GM12892 (cell line): ENCODE data around the gene NHLRC1.

Experiments used
- DNase-seq: peaks from one replicate; pipeline ENCODE4 v3.0.0; 2011; ENCODE audit not compliant: insufficient read length
- FAIRE-seq: peaks from 2 replicates; lab custom pipeline; 2011; peaks lifted over from hg19 to GRCh38; lab: Jason Lieb, UNC
- POLR2A ChIP-seq: IDR thresholded peaks from 2 replicates; pipeline ENCODE4 v1.6.1; 2011; ENCODE audit warnings: low read depth, low read length, control low read depth
- POLR2AphosphoS5 ChIP-seq: IDR thresholded peaks from 2 replicates; pipeline ENCODE4 v1.6.1; 2011; ENCODE audit warnings: low read depth, low read length, control low read depth
- TAF1 ChIP-seq: IDR thresholded peaks from 2 replicates; pipeline ENCODE4 v1.6.1; 2011; ENCODE audit warnings: low read depth, mild to moderate bottlenecking, control low read depth, low read length, borderline replicate concordance

NHLRC1 gene

GRCh38 chr6:18101873-18102272 lies 20.6 kb downstream of the NHLRC1 start:
- FAIRE-seq (no peak), DNase-seq (no peak)
- no peak for TF ChIP-seq POLR2A

DNA sequence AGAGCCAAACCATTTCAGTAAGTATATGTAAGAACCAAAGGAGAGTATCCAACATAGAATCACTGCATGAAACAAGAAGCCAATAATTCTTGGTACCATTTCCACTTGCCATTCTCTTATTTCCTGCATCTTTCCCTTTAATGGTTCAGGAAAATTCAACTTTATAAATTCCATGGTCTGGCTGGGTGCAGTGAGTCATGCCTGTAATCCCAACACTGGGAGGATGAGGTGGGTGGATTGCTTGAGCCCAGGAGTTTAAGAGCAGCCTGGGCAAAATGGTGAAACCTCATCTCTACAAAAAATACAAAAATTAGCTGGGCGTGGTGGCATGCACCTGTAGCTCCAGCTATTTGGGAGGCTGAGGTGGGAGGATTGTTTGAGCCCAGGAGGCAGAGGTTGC lies 21.2 kb downstream of the NHLRC1 start:
- FAIRE-seq: no peak
- no peak for TF ChIP-seq TAF1
- TF ChIP-seq POLR2AphosphoS5: no peak
- no peak for TF ChIP-seq POLR2A
- no peak for DNase-seq

DNA sequence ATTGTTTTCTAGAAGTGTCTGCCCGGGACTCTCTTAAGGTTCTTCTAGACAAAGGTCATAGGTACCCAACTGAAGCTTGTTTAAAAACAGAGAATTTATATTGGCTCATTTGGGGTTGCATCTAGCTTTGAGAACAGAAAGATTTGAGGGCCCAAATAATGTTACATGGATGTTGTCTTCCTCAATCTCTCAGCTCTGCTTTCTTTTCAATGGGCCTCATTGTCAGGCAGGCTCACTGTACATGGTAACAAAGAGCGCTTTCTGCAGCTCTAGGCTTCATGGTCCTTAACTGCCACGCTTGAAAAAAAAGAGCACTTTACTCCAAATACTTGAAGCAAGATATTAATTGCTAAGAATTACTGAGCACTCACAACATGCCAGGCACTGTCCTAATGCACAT lies 22.2 kb downstream of the NHLRC1 start:
- DNase-seq (no peak), FAIRE-seq (no peak)
- no peak for TF ChIP-seq TAF1
- TF ChIP-seq POLR2AphosphoS5: no peak
- TF ChIP-seq POLR2A: no peak

DNA sequence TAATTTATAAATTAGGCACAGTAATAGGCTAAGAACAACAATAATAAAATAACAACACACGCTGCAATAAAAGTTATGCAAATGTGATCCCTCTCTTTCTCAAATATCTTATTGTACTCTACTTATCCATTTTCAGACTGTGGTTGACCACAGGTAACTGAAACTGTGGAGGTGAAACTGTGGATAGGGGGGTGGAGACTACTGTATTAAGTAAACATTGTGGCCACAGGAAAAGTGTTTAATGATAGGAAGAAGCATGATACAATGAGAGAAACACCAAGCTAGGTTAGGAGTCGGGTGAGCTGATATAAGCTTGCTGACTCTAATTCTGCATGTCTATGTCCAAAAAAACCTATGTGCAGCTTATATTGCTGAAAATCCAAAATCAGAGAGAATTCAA lies 23.0 kb downstream of the NHLRC1 start:
- no peak for TF ChIP-seq POLR2AphosphoS5
- TF ChIP-seq TAF1: no peak
- no peak for TF ChIP-seq POLR2A
- DNase-seq (no peak), FAIRE-seq (no peak)

DNA sequence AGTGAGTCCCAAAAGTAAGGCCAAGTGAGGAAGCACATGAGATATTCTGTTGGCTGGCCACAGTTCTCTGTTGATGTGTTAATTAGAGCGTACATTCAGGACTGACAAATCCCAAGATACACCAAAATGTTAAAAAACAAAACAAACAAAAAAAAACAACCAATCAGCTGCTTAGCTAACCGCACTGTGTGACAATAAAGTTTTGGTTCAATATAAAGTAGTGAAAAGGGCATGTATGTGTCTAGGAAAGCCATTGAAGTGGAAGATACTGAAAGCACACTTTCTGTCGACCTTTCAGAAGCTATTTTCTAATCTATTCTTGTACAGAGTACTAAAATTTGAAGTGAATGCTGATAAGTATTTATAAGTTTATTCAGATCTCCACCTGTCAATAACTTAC lies 26.1 kb downstream of the NHLRC1 start:
- no peak for DNase-seq
- FAIRE-seq: no peak
- TF ChIP-seq POLR2A: no peak

GRCh38 chr6:18091382-18091781 lies 31.1 kb downstream of the NHLRC1 start:
- no peak for TF ChIP-seq POLR2A
- DNase-seq (no peak), FAIRE-seq (no peak)

DNA sequence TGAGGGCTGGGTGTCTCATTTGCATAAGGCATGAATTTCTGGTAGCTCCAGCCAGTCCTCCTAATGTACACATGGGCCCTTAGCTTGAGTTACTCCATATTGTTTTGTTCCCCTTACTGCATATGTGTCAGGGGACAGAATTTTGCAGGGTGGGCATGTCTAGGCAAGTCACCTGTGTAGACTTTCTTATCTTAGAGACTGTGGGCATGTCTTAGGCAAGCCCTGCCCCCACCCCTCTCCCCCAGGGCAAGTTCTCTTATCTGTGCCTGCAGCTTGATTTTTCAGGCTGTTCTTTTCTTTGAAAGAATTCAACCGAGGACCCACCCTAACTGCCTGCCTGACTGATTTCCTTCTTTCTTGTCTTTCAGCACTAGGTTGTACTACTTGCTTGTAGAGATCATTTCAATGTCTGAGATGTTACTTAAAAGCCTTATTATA lies 32.1 kb downstream of the NHLRC1 start:
- FAIRE-seq (no peak), DNase-seq (no peak)
- TF ChIP-seq POLR2AphosphoS5: no peak
- no peak for TF ChIP-seq POLR2A
- TF ChIP-seq TAF1: no peak

- no peak for FAIRE-seq
- TF ChIP-seq TAF1 (no peak), POLR2A (no peak), POLR2AphosphoS5 (no peak)
- DNase-seq: no peak
Observed at GRCh38 chr6:18088419-18089296, 33.8 kb downstream of the NHLRC1 start.

DNA sequence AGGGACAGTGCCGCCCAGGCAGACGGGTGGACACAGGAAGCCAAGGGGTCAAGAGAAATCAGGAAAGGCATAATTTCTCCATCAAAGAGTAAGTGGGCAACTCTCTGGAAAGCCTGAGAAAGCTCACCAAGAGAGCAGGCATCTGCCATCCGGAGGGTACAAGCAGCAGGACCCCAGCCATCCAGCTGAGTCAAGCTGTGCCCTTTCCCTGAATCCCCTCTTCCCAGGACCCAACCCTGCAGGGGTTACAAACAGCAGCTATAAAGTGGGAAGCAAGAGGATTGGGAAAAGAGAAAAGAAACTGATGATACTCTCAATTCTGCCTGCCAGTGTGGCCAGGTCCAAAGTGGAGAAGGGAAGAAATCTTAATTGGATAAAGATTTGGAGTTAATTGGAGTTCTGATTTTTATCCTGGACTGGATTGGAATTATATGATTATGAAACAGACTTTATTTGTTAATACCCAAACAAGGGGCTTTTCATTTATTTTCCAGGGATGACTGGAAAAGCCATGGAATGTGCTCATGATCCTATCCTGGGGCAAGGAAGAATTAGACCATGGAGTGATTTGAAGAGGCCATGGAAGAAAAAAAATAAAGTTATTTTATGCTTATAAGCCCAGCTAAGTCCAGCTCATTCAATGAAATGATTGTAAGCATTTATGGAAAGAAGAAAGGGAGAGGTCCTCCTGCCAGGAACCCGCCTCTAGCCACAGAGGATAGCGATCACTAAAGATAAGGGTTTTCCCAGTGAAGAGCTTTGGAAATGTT lies 34.9 kb downstream of the NHLRC1 start:
- FAIRE-seq (no peak), DNase-seq (no peak)

GRCh38 chr6:18081025-18081668 lies 41.3 kb downstream of the NHLRC1 start:
- DNase-seq (no peak), FAIRE-seq (no peak)
- TF ChIP-seq POLR2AphosphoS5 (no peak), TAF1 (no peak), POLR2A (no peak)

More for the DNA sequence above, 34.9 kb downstream of the NHLRC1 start:
- TF ChIP-seq POLR2AphosphoS5 (no peak), POLR2A (no peak), TAF1 (no peak)

DNA sequence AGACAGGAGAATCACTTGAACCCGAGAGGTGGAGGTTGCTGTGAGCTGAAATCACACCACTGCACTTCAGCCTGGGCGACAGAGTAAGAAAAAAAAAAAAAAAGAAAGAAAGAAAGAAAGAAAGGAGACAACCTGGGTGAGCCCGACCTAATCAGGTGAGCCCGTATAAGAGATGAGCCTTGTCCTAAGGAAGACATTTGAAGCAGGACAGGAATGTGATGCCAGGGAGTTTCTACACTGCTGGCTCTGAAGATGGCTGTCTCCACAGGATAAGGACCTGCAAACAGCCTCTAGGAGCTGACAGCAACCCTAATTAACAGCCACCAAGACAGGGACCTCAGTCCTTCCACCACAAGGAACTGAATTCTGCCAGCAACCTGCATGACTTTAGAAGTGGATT lies 41.9 kb downstream of the NHLRC1 start:
- no peak for FAIRE-seq
- no peak for TF ChIP-seq POLR2AphosphoS5
- no peak for TF ChIP-seq TAF1
- TF ChIP-seq POLR2A: no peak
- DNase-seq: no peak

GRCh38 chr6:18078866-18079265 lies 43.6 kb downstream of the NHLRC1 start:
- FAIRE-seq (no peak), DNase-seq (no peak)
- no peak for TF ChIP-seq POLR2A
- no peak for TF ChIP-seq POLR2AphosphoS5
- no peak for TF ChIP-seq TAF1
